Aorta (tissue), 5 donors: ENCODE measurements around the gene KHSRP. TPM values are rescaled to one million over a fixed set of nuclear protein-coding genes. Genes with fewer than 3 reads are reported as not detected.

Source experiments
- ATAC-seq: fragments of 200-7000 bp; cut with Tn5 transposase; one replicate; pipeline ENCODE4 v1.9.1; 2022; ENCODE audit warnings: moderate library complexity; ENCODE audit not compliant: low FRiP score
- DNase-seq, 2 donors: peaks; one replicate each; pipeline ENCODE4 v3.0.0-alpha.2; 2020
- H3K27ac ChIP-seq, 2 donors: one replicate each; pipeline ENCODE4 v1.5.1; 2013; ENCODE audit warnings: low read length in 2 of 2, mild to moderate bottlenecking in 2 of 2, moderate library complexity in 2 of 2, control low read depth in 1 of 2, inconsistent platforms in 1 of 2, low read depth in 1 of 2
- H3K27me3 ChIP-seq, 2 donors: one replicate each; pipeline ENCODE4 v1.6.1; 2013; ENCODE audit warnings: control low read depth in 1 of 2, low read length in 1 of 2, mild to moderate bottlenecking in 1 of 2, moderate library complexity in 1 of 2; ENCODE audit not compliant: insufficient read depth in 2 of 2, control insufficient read depth in 1 of 2
- H3K36me3 ChIP-seq, 2 donors: one replicate each; pipeline ENCODE4 v1.6.1; 2013; ENCODE audit warnings: control low read depth in 1 of 2, low read length in 1 of 2, mild to moderate bottlenecking in 1 of 2; ENCODE audit not compliant: insufficient read depth in 2 of 2, control insufficient read depth in 1 of 2
- H3K4me1 ChIP-seq, 2 donors: one replicate each; pipeline ENCODE4 v1.6.1; 2013; ENCODE audit warnings: low read length in 2 of 2, control low read depth in 1 of 2, mild to moderate bottlenecking in 1 of 2, moderate library complexity in 1 of 2; ENCODE audit not compliant: insufficient read depth in 2 of 2, control insufficient read depth in 1 of 2
- H3K4me3 ChIP-seq, 2 donors: one replicate each; pipeline ENCODE4 v1.5.1; 2013; ENCODE audit warnings: low read length in 2 of 2, control low read depth in 1 of 2, mild to moderate bottlenecking in 1 of 2
- H3K9me3 ChIP-seq: one replicate; pipeline ENCODE4 v1.6.1; 2013; ENCODE audit warnings: mild to moderate bottlenecking, low read length; ENCODE audit not compliant: control insufficient read depth
- WGBS, 2 donors: extraction: QIAGEN DNeasy Blood & Tissue Kit; methylation state at CpG; one replicate each; pipeline ENCODE4 v1.1.7; 2013; 5-methylcytosine and 5-hydroxymethylcytosine counted together
- intact Hi-C, 2 donors: fragments of 100-400 bp; cut with DNase I; formaldehyde crosslinking; loops; one replicate each; pipeline versions ENCODE4 v1.14.2 to v1.15.0; 2022
- polyA plus RNA-seq, 2 donors: library from polyadenylated mRNA; stranded (reverse); fragments of 200-250 nt; gene quantifications; one replicate each; pipeline ENCODE4 v1.2.3, GENCODE V29; 2013
- total RNA-seq, 2 donors: library from RNA; stranded (reverse); fragmentation: NEBNext Ultra II Directional; extraction: Animal tissue kit (Norgen Biotek cat#: 25700); gene quantifications; one replicate each; pipeline ENCODE4 v1.2.1, GENCODE V29; 2021
- donor health status: healthy with polysubstance abuse.
- donor health status: Bipolar disorder and iron deficiency.
- donor health status: DM: no; HTN: no; CAD: no.
- donor health status: DM: no; HTN: no; CAD: no.
- donor health status: DM: yes; HTN: yes; CAD: no.

KHSRP gene
- total and polyA plus RNA-seq, 4 donors = 69.7 to 151 (median 109) TPM

- Histone ChIP-seq H3K27me3 (no peaks in the 10 kb centered on the region), H3K4me1 (no peaks in the 10 kb centered on the region), H3K9me3 (no peaks in the 10 kb centered on the region), H3K27ac (no peak overlapping the region), H3K4me3 (no peak overlapping the region), H3K36me3 (peaks cover 2 to 8% of the 10 kb centered on the region in 2 donors)
- intact Hi-C loops = no loop called here
- WGBS, 2 donors = 98% methylated on average over 11 of the region's 11 CpGs
- no peak for DNase-seq
- no peak for ATAC-seq
Measured at GRCh38 chr19:6453951-6454565, 29.4 kb upstream of the KHSRP start.

- H3K9me3 ChIP-seq = no peaks in the 10 kb centered on the region
- H3K27me3 ChIP-seq = no peaks in the 10 kb centered on the region
- intact Hi-C loops = no loop called here
- H3K4me3 ChIP-seq = no peak overlapping the region
- no peaks in the 10 kb centered on the region for H3K4me1 ChIP-seq
- DNase-seq (no peak), ATAC-seq (no peak)
- H3K36me3 ChIP-seq = peaks cover 3 to 8% of the 10 kb centered on the region in 2 donors
- H3K27ac ChIP-seq = no peak overlapping the region
- WGBS, 2 donors = 94 to 97% methylated on average over 2 of the region's 2 CpGs
Measured at GRCh38 chr19:6452899-6453298, 28.3 kb upstream of the KHSRP start.

- Histone ChIP-seq H3K36me3 (peaks cover 4 to 8% of the 10 kb centered on the region in 2 donors), H3K27me3 (no peaks in the 10 kb centered on the region), H3K27ac (no peak overlapping the region), H3K4me1 (no peaks in the 10 kb centered on the region), H3K9me3 (no peaks in the 10 kb centered on the region), H3K4me3 (no peak overlapping the region)
- intact Hi-C loops = no loop called here
- ATAC-seq (no peak), DNase-seq (no peak)
- 96 to 97% methylated on average over 19 of the region's 19 CpGs for WGBS, 2 donors
Measured at GRCh38 chr19:6452223-6452614, 27.6 kb upstream of the KHSRP start.

GRCh38 chr19:6451583-6452222 lies 27.1 kb upstream of the KHSRP start:
- 93 to 94% methylated on average over 7 of the region's 7 CpGs for WGBS, 2 donors
- no peaks in the 10 kb centered on the region for H3K4me1 ChIP-seq
- H3K9me3 ChIP-seq = no peaks in the 10 kb centered on the region
- intact Hi-C loops = no loop called here
- H3K36me3 ChIP-seq = peaks cover 4 to 8% of the 10 kb centered on the region in 2 donors
- H3K4me3 ChIP-seq = no peak overlapping the region
- no peak overlapping the region for H3K27ac ChIP-seq
- DNase-seq (no peak), ATAC-seq (no peak)
- no peaks in the 10 kb centered on the region for H3K27me3 ChIP-seq

GRCh38 chr19:6450166-6450565 lies 25.6 kb upstream of the KHSRP start:
- H3K27me3 ChIP-seq = no peaks in the 10 kb centered on the region
- no peak for DNase-seq
- H3K4me3 ChIP-seq = no peak overlapping the region
- peaks cover 4 to 5% of the 10 kb centered on the region in 2 donors for H3K36me3 ChIP-seq
- no peaks in the 10 kb centered on the region for H3K4me1 ChIP-seq
- intact Hi-C loops = no loop called here
- no peak for ATAC-seq
- no peaks in the 10 kb centered on the region for H3K9me3 ChIP-seq
- no peak overlapping the region for H3K27ac ChIP-seq
- 96 to 99% methylated on average over 5 of the region's 5 CpGs for WGBS, 2 donors

- intact Hi-C loops = no loop called here
- Histone ChIP-seq H3K4me3 (no peak overlapping the region), H3K4me1 (no peaks in the 10 kb centered on the region), H3K27ac (no peak overlapping the region), H3K36me3 (peaks cover 0 to 6% of the 10 kb centered on the region in 2 donors), H3K9me3 (no peaks in the 10 kb centered on the region), H3K27me3 (no peaks in the 10 kb centered on the region)
- DNase-seq (no peak), ATAC-seq (no peak)
- 92 to 94% methylated on average over 3 of the region's 3 CpGs for WGBS, 2 donors
Measured at GRCh38 chr19:6448045-6448444, 23.4 kb upstream of the KHSRP start.

- intact Hi-C loops = no loop called here
- 94 to 95% methylated on average over 3 of the region's 3 CpGs for WGBS, 2 donors
- H3K36me3 ChIP-seq = peaks cover 0 to 4% of the 10 kb centered on the region in 2 donors
Measured at GRCh38 chr19:6446452-6446851, 21.8 kb upstream of the KHSRP start.

GRCh38 chr19:6443986-6444385 lies 19.4 kb upstream of the KHSRP start:
- intact Hi-C loops = no loop called here
- H3K27me3 ChIP-seq = no peaks in the 10 kb centered on the region
- H3K9me3 ChIP-seq = no peaks in the 10 kb centered on the region
- peaks cover 0 to 4% of the 10 kb centered on the region in 2 donors for H3K36me3 ChIP-seq
- 90 to 92% methylated on average over 13 of the region's 13 CpGs for WGBS, 2 donors
- no peak for ATAC-seq
- H3K4me3 ChIP-seq = no peak overlapping the region
- DNase-seq = no peak
- no peak overlapping the region for H3K27ac ChIP-seq
- no peaks in the 10 kb centered on the region for H3K4me1 ChIP-seq

More at GRCh38 chr19:6446452-6446851, 21.8 kb upstream of the KHSRP start:
- H3K27ac ChIP-seq = no peak overlapping the region
- H3K9me3 ChIP-seq = no peaks in the 10 kb centered on the region
- no peak overlapping the region for H3K4me3 ChIP-seq
- no peak for DNase-seq
- H3K4me1 ChIP-seq = no peaks in the 10 kb centered on the region
- H3K27me3 ChIP-seq = no peaks in the 10 kb centered on the region
- ATAC-seq = no peak

- H3K27ac ChIP-seq = no peak overlapping the region
- WGBS, 2 donors = 84 to 93% methylated on average over 13 of the region's 13 CpGs
- intact Hi-C loops = no loop called here
- ATAC-seq = no peak
- no peaks in the 10 kb centered on the region for H3K27me3 ChIP-seq
- no peaks in the 10 kb centered on the region for H3K4me1 ChIP-seq
- no peak for DNase-seq
- peaks cover 0 to 2% of the 10 kb centered on the region in 2 donors for H3K36me3 ChIP-seq
- H3K9me3 ChIP-seq = no peaks in the 10 kb centered on the region
- no peak overlapping the region for H3K4me3 ChIP-seq
Measured at GRCh38 chr19:6442087-6442688, 17.6 kb upstream of the KHSRP start.
